IMR-90 (cell line): ENCODE data around the gene CLASP1. TPM values are rescaled to one million over a fixed set of nuclear protein-coding genes. Genes with fewer than 3 reads are reported as not detected.

ENCODE experiments used
- ATAC-seq: fragments of 200-7000 bp; cut with Tn5 transposase; 2 replicates; pipeline ENCODE4 v1.9.1; 2020; ENCODE audit warnings: low read depth, mild to moderate bottlenecking, moderate library complexity
- BruUV-seq: library from RNA; stranded (reverse); fragments of 400-500 nt; replicated peaks from 2 replicates; lab custom pipeline; 2021; lab: Mats Ljungman, UMichigan
- CTCF ChIA-PET: fragments of 300-600 bp; formaldehyde crosslinking; extraction: SDS; loops from one replicate; lab custom pipeline; 2021; ENCODE audit warnings: antibody characterized with exemption; lab: Yijun Ruan, JAX
- POLR2A ChIA-PET: fragments of 300-600 bp; sonication (Branson Sonifier 250); formaldehyde crosslinking; loops from one replicate; lab custom pipeline; 2022; ENCODE audit warnings: antibody characterized with exemption; ENCODE audit not compliant: unreplicated experiment; lab: Charles Lee
- DNase-seq: peaks from one replicate; pipeline ENCODE4 v3.0.0; 2013
- H2AFZ ChIP-seq: replicated peaks from 2 replicates; pipeline ENCODE3; 2013; ENCODE audit warnings: low read length, mild to moderate bottlenecking; ENCODE audit not compliant: poor library complexity
- H2AK5ac ChIP-seq: 2 replicates; pipeline ENCODE4 v1.6.1; 2013; ENCODE audit warnings: low read depth, low read length, inconsistent platforms
- H2AK9ac ChIP-seq: replicated peaks from 2 replicates; pipeline ENCODE3; 2013; ENCODE audit warnings: mild to moderate bottlenecking, low read depth, low read length, moderate library complexity; ENCODE audit not compliant: poor library complexity
- H2BK120ac ChIP-seq: 2 replicates; pipeline ENCODE4 v1.6.1; 2013; ENCODE audit warnings: low read depth, low read length, inconsistent platforms
- H2BK15ac ChIP-seq: 3 replicates; pipeline ENCODE4 v1.6.1; 2013; ENCODE audit warnings: low read depth, low read length, inconsistent platforms
- H2BK20ac ChIP-seq: 2 replicates; pipeline ENCODE4 v1.6.1; 2013; ENCODE audit warnings: low read depth, mild to moderate bottlenecking, inconsistent platforms, low read length, moderate library complexity
- H2BK5ac ChIP-seq: 2 replicates; pipeline ENCODE4 v1.6.1; 2013; ENCODE audit warnings: mild to moderate bottlenecking, low read depth, low read length, inconsistent platforms; ENCODE audit not compliant: poor library complexity, severe bottlenecking
- H3K14ac ChIP-seq: replicated peaks from 2 replicates; pipeline ENCODE4 v1.6.1; 2013; ENCODE audit warnings: low read depth, low read length, inconsistent platforms
- H3K18ac ChIP-seq: 2 replicates; pipeline ENCODE4 v1.6.1; 2013; ENCODE audit warnings: low read depth, low read length, control low read depth
- H3K23ac ChIP-seq: 2 replicates; pipeline ENCODE4 v1.6.1; 2013; ENCODE audit warnings: low read depth, low read length, inconsistent platforms
- H3K27ac ChIP-seq: 2 replicates; pipeline ENCODE4 v1.5.1; 2013; ENCODE audit warnings: mild to moderate bottlenecking, control low read depth, low read length; ENCODE audit not compliant: insufficient read depth
- H3K27me3 ChIP-seq: 2 replicates; pipeline ENCODE4 v1.6.1; 2013; ENCODE audit warnings: low read length; ENCODE audit not compliant: control insufficient read depth, insufficient read depth
- H3K36me3 ChIP-seq: 2 replicates; pipeline ENCODE4 v1.6.1; 2013; ENCODE audit warnings: low read length, mixed read lengths; ENCODE audit not compliant: control insufficient read depth, insufficient read depth
- H3K4ac ChIP-seq: 2 replicates; pipeline ENCODE4 v1.6.1; 2013; ENCODE audit warnings: low read depth, low read length, inconsistent platforms
- H3K4me1 ChIP-seq: 2 replicates; pipeline ENCODE4 v1.6.1; 2013; ENCODE audit warnings: low read length, mixed read lengths; ENCODE audit not compliant: control insufficient read depth, insufficient read depth
- H3K4me2 ChIP-seq: 2 replicates; pipeline ENCODE4 v1.6.1; 2013; ENCODE audit warnings: low read depth, mild to moderate bottlenecking, control low read depth, low read length, moderate library complexity
- H3K4me3 ChIP-seq: 2 replicates; pipeline ENCODE4 v1.5.1; 2013; ENCODE audit warnings: low read depth, mild to moderate bottlenecking, control low read depth, low read length, moderate library complexity; ENCODE audit not compliant: insufficient read depth
- H3K56ac ChIP-seq: 2 replicates; pipeline ENCODE4 v1.6.1; 2013; ENCODE audit warnings: low read length, inconsistent platforms; ENCODE audit not compliant: insufficient read depth; ENCODE audit errors: extremely low read depth
- H3K79me1 ChIP-seq, 2 experiments: 2 replicates each; pipeline ENCODE4 v1.6.1; 2013; ENCODE audit warnings: low read length in 2 of 2, inconsistent platforms in 1 of 2, low read depth in 1 of 2
- H3K9ac ChIP-seq: 2 replicates; pipeline ENCODE4 v1.6.1; 2013; ENCODE audit warnings: low read depth, low read length, control low read depth
- H3K9me1 ChIP-seq: 2 replicates; pipeline ENCODE4 v1.6.1; 2013; ENCODE audit warnings: low read length, inconsistent platforms; ENCODE audit not compliant: insufficient read depth
- H3K9me3 ChIP-seq: 2 replicates; pipeline ENCODE4 v1.6.1; 2013; ENCODE audit warnings: low read length; ENCODE audit not compliant: control insufficient read depth, insufficient read depth
- H4K20me1 ChIP-seq: 2 replicates; pipeline ENCODE4 v1.6.1; 2013; ENCODE audit warnings: low read length, inconsistent platforms; ENCODE audit not compliant: insufficient read depth
- H4K5ac ChIP-seq: 2 replicates; pipeline ENCODE4 v1.6.1; 2013; ENCODE audit warnings: mild to moderate bottlenecking, low read depth, low read length, control low read depth
- H4K8ac ChIP-seq, 2 experiments: 2 replicates each; pipeline ENCODE4 v1.6.1; 2013; ENCODE audit warnings: low read depth in 2 of 2, low read length in 2 of 2, control low read depth in 1 of 2, inconsistent platforms in 1 of 2
- H4K91ac ChIP-seq: 2 replicates; pipeline ENCODE4 v1.6.1; 2013; ENCODE audit warnings: low read depth, low read length, inconsistent platforms; ENCODE audit not compliant: insufficient read depth
- BHLHE40 ChIP-seq: fragments of 150-350 bp; IDR thresholded peaks from 2 replicates; pipeline ENCODE4 v1.6.1; 2016; ENCODE audit warnings: mild to moderate bottlenecking, low read depth, low read length
- CEBPB ChIP-seq: IDR thresholded peaks from 2 replicates; pipeline ENCODE4 v1.6.1; 2012; ENCODE audit warnings: low read depth, low read length, improper control_type of control experiment
- CHD1 ChIP-seq: IDR thresholded peaks from 2 replicates; pipeline ENCODE4 v1.6.1; 2012; ENCODE audit warnings: low read depth, low read length, improper control_type of control experiment
- FOS ChIP-seq: fragments of 150-350 bp; IDR thresholded peaks from 2 replicates; pipeline ENCODE4 v1.6.1; 2016; ENCODE audit warnings: low read depth, low read length
- MAZ ChIP-seq: IDR thresholded peaks from 2 replicates; pipeline ENCODE4 v1.6.1; 2012; ENCODE audit warnings: low read depth, mild to moderate bottlenecking, low read length, improper control_type of control experiment, moderate library complexity, borderline replicate concordance
- MXI1 ChIP-seq: IDR thresholded peaks from 2 replicates; pipeline ENCODE4 v1.6.1; 2012; ENCODE audit warnings: low read depth, mild to moderate bottlenecking, low read length, moderate library complexity, borderline replicate concordance
- NFE2L2 ChIP-seq: fragments of 150-350 bp; IDR thresholded peaks from 2 replicates; pipeline ENCODE4 v1.6.1; 2016; ENCODE audit warnings: low read depth, mild to moderate bottlenecking, low read length
- POLR2A ChIP-seq: IDR thresholded peaks from 2 replicates; pipeline ENCODE4 v1.6.1; 2012; ENCODE audit warnings: mild to moderate bottlenecking, low read depth, low read length
- RAD21 ChIP-seq: IDR thresholded peaks from 2 replicates; pipeline ENCODE4 v1.6.1; 2012; ENCODE audit warnings: low read length, improper control_type of control experiment
- RCOR1 ChIP-seq: IDR thresholded peaks from 2 replicates; pipeline ENCODE4 v1.6.1; 2012; ENCODE audit warnings: mild to moderate bottlenecking, low read length, improper control_type of control experiment; ENCODE audit not compliant: insufficient replicate concordance
- RFX5 ChIP-seq: IDR thresholded peaks from 2 replicates; pipeline ENCODE4 v1.8.0; 2012; ENCODE audit warnings: low read depth, mild to moderate bottlenecking, low read length, moderate library complexity
- WGBS, 2 experiments: methylation state at CpG; one replicate each; pipeline versions ENCODE4 v1.1.5 to v1.1.7; 2013; ENCODE audit warnings: missing lambda C conversion rate in 2 of 2; ENCODE audit not compliant: insufficient read length in 1 of 2; ENCODE audit errors: extremely low coverage in 2 of 2; 5-methylcytosine and 5-hydroxymethylcytosine counted together
- dilution Hi-C: fragments of 300-500 bp; cut with HindIII; formaldehyde crosslinking; loops from one replicate; pipeline ENCODE4 v1.14.3; 2018; ENCODE audit warnings: low sequenced_read_pairs; ENCODE audit not compliant: unreplicated experiment
- in situ Hi-C: fragments of 300-500 bp; cut with MboI; formaldehyde crosslinking; loops from 3 replicates; pipeline ENCODE4 v1.14.3; 2019; ENCODE audit warnings: low sequenced_read_pairs, inconsistent platforms, mixed read lengths
- intact Hi-C: fragments of 100-400 bp; cut with micrococcal nuclease; formaldehyde crosslinking; loops from 2 replicates; pipeline ENCODE4 v1.10.0; 2022
- polyA plus RNA-seq, 3 experiments: library from polyadenylated mRNA; depleted of rRNA; stranded (reverse); fragments of >200 nt; gene quantifications; 2 replicates each; pipeline ENCODE4 v1.2.3, GENCODE V29; 2012; ENCODE audit warnings: low replicate concordance in 1 of 3
- total RNA-seq: library from RNA; depleted of rRNA; stranded (reverse); fragments of >200 nt; gene quantifications from 2 replicates; pipeline ENCODE4 v1.2.3, GENCODE V29; 2012
- TF ChIP-seq, protein P1 (sequence below): fragments of 150-350 bp; IDR thresholded peaks from 2 replicates; pipeline ENCODE4 v1.6.1; 2016; ENCODE audit warnings: low read depth, mild to moderate bottlenecking, low read length, moderate library complexity, borderline replicate concordance
- TF ChIP-seq, protein P2 (sequence below): conservative IDR thresholded peaks from 2 replicates; pipeline ENCODE4 v1.5.1; 2012; ENCODE audit warnings: mild to moderate bottlenecking, low read depth, low read length, improper control_type of control experiment
- TF ChIP-seq, protein P3 (sequence below): fragments of 150-350 bp; IDR thresholded peaks from 2 replicates; pipeline ENCODE4 v1.6.1; 2017; ENCODE audit warnings: mild to moderate bottlenecking, antibody characterized with exemption, low read length, low read depth

The CLASP1 gene
- total and polyA plus RNA-seq, 2 of the 4 experiments (the other 2 are of a cell fraction), result 12.3 to 33.7 TPM

DNA sequence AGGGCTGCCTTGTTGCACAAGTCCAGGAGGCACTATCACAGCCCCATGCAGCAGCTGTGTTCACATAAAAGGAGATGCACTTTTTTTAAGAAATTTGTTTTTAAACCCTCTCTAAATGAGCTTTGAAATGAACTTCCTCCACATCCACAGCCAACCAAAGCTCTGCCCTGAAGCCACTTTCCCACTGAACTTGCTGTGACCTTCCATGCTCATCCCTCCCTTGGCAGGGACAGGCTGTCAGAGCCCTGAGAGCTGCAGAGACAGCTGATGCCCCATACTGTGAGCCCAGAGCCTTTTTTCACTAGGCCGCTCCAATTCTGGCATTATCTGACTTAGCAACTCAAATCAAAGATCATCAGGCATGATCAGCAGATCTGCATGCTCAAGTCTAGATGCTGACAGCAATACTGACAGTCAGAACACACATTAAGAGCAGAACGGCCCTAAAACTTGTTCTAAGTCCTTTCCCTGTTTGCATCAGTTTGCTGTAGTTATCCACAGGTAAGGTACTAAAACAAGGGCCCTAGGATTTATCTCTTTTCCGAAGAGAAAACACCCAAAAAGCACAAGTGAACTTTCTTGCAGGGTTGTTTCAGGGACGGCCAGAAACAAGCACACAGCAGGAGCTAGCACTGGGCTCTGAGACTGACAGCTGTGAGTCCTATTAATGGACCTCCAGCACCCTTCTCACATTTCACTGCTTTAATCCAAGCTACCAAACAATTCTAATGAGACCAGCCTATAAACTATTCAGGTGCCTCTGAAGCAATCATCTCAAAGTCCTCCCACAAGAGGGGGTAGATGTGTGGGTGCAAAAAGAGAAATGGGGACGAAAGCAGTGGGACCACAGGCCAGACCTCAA lies 83.6 kb downstream of the CLASP1 start:
- H3K9ac ChIP-seq, result no peak overlapping the region
- H3K27ac ChIP-seq, result no peak overlapping the region
- CTCF ChIA-PET, result interaction anchor here (0.6 kb wide), 1 partner anchor 34 kb away, joined by 4 read pairs; no protein-coding TSS in a partner anchor

More for the DNA sequence above, 83.6 kb downstream of the CLASP1 start:
- H3K9me1 ChIP-seq, result peaks cover 15% of the 10 kb centered on the region
- in situ Hi-C loops, result no loop called here
- H3K23ac ChIP-seq, result no peak overlapping the region
- peaks cover 36% of the 10 kb centered on the region; the same call in 1 of the 2 replicates for H4K20me1 ChIP-seq
- H2BK20ac ChIP-seq, result no peak overlapping the region
- no peak overlapping the region for H3K18ac ChIP-seq
- intact Hi-C loops, result no loop called here
- H2AK9ac ChIP-seq, result no peak overlapping the region
- peaks cover 56 to 82% of the 10 kb centered on the region in 2 experiments for H3K79me1 ChIP-seq
- 80% methylated on average over 2 of the region's 5 CpGs; no CpG with 5 or more reads in 1 of the 2 experiments for WGBS, 2 experiments
- dilution Hi-C loops, result no loop called here
- H3K27me3 ChIP-seq, result no peaks in the 10 kb centered on the region
- H2AFZ ChIP-seq, result no peak overlapping the region
- BruUV-seq, result no TSS peak
- no peak overlapping the region for H2BK5ac ChIP-seq
- no peak overlapping the region for H2BK120ac ChIP-seq
- H3K56ac ChIP-seq, result no peak overlapping the region
- ATAC-seq, result no peak; the same call in 1 of the 2 replicates
- peaks cover 15% of the 10 kb centered on the region for H3K4me1 ChIP-seq
- H3K9me3 ChIP-seq, result no peaks in the 10 kb centered on the region
- no peak overlapping the region for H3K4me3 ChIP-seq
- no peak overlapping the region for H2BK15ac ChIP-seq
- H4K8ac ChIP-seq, result no peak overlapping the region
- TF ChIP-seq RAD21 (no peak), BHLHE40 (no peak), POLR2A (no peak), RCOR1 (no peak), CHD1 (no peak), RFX5 (no peak), CEBPB (no peak), MXI1 (no peak), NFE2L2 (no peak), FOS (no peak), MAZ (no peak)
- TF ChIP-seq, protein P1, sequence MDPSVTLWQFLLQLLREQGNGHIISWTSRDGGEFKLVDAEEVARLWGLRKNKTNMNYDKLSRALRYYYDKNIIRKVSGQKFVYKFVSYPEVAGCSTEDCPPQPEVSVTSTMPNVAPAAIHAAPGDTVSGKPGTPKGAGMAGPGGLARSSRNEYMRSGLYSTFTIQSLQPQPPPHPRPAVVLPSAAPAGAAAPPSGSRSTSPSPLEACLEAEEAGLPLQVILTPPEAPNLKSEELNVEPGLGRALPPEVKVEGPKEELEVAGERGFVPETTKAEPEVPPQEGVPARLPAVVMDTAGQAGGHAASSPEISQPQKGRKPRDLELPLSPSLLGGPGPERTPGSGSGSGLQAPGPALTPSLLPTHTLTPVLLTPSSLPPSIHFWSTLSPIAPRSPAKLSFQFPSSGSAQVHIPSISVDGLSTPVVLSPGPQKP, result no peak
- TF ChIP-seq, protein P2, sequence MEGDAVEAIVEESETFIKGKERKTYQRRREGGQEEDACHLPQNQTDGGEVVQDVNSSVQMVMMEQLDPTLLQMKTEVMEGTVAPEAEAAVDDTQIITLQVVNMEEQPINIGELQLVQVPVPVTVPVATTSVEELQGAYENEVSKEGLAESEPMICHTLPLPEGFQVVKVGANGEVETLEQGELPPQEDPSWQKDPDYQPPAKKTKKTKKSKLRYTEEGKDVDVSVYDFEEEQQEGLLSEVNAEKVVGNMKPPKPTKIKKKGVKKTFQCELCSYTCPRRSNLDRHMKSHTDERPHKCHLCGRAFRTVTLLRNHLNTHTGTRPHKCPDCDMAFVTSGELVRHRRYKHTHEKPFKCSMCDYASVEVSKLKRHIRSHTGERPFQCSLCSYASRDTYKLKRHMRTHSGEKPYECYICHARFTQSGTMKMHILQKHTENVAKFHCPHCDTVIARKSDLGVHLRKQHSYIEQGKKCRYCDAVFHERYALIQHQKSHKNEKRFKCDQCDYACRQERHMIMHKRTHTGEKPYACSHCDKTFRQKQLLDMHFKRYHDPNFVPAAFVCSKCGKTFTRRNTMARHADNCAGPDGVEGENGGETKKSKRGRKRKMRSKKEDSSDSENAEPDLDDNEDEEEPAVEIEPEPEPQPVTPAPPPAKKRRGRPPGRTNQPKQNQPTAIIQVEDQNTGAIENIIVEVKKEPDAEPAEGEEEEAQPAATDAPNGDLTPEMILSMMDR, result no peak
- TF ChIP-seq, protein P3, sequence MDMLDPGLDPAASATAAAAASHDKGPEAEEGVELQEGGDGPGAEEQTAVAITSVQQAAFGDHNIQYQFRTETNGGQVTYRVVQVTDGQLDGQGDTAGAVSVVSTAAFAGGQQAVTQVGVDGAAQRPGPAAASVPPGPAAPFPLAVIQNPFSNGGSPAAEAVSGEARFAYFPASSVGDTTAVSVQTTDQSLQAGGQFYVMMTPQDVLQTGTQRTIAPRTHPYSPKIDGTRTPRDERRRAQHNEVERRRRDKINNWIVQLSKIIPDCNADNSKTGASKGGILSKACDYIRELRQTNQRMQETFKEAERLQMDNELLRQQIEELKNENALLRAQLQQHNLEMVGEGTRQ, result no peak
- no peak overlapping the region for H3K14ac ChIP-seq
- no peak overlapping the region for H2AK5ac ChIP-seq
- no peak overlapping the region for H3K4me2 ChIP-seq
- no peak overlapping the region for H4K91ac ChIP-seq
- no peaks in the 10 kb centered on the region for H3K36me3 ChIP-seq
- no peak overlapping the region for H3K4ac ChIP-seq
- no peak for DNase-seq
- H4K5ac ChIP-seq, result no peak overlapping the region
- POLR2A ChIA-PET, result no interaction called here
